HG02943 (cell line): ENCODE measurements around the gene BTN1A1.
"Not testable (repeated sequence)": the region's sequence is repeated elsewhere in the genome, so short reads cannot be mapped to it uniquely, and the experiment has no call there.

Experiments
- ATAC-seq: cut with Tn5 transposase; IDR thresholded peaks from one replicate; pipeline ENCODE4 v1.9.1; 2021; ENCODE audit warnings: mild to moderate bottlenecking, low read depth, moderate library complexity; ENCODE audit not compliant: unreplicated experiment

The BTN1A1 gene

GRCh38 chr6:26536571-26537159 is 36.6 kb downstream of the BTN1A1 start:
- ATAC-seq: no peak

- ATAC-seq: peak; percentile 36
These were observed 37.2 kb downstream of the BTN1A1 start for GRCh38 chr6:26537160-26537845.

- peak; percentile 49 for ATAC-seq
These were observed 37.9 kb downstream of the BTN1A1 start, which contains the start of gene HMGN4 for GRCh38 chr6:26537846-26538571. TSS of gene HMGN4 (plus strand) at chr6:26538366. CDS start at chr6:26545207, 6,841 bp downstream.

- ATAC-seq: no peak
These were observed 38.4 kb downstream of the BTN1A1 start for GRCh38 chr6:26538572-26538902.

- no peak for ATAC-seq
These were observed 39.0 kb downstream of the BTN1A1 start for GRCh38 chr6:26539071-26539615.

- ATAC-seq: no peak
These were observed 41.5 kb downstream of the BTN1A1 start for GRCh38 chr6:26541579-26541978.

GRCh38 chr6:26543953-26544352 is 43.9 kb downstream of the BTN1A1 start:
- no peak for ATAC-seq

GRCh38 chr6:26544473-26544872 is 44.4 kb downstream of the BTN1A1 start:
- ATAC-seq: no peak

GRCh38 chr6:26545627-26546026 is 45.5 kb downstream of the BTN1A1 start:
- no peak for ATAC-seq

GRCh38 chr6:26547363-26547762 is 47.3 kb downstream of the BTN1A1 start:
- not testable (repeated sequence) for ATAC-seq

- no peak for ATAC-seq
These were observed 50.3 kb downstream of the BTN1A1 start for GRCh38 chr6:26550250-26550993.

- no peak for ATAC-seq
These were observed 52.1 kb downstream of the BTN1A1 start for GRCh38 chr6:26552205-26552604.

GRCh38 chr6:26552640-26553188 is 52.6 kb downstream of the BTN1A1 start:
- ATAC-seq: no peak

- ATAC-seq: peak; percentile 36
These were observed 53.1 kb downstream of the BTN1A1 start for GRCh38 chr6:26553264-26553634.

- ATAC-seq: peak; percentile 37
These were observed 53.7 kb downstream of the BTN1A1 start for GRCh38 chr6:26553635-26554446.

- ATAC-seq: no peak
These were observed 54.3 kb downstream of the BTN1A1 start for GRCh38 chr6:26554447-26554696.

GRCh38 chr6:26554697-26555504 is 54.8 kb downstream of the BTN1A1 start:
- ATAC-seq: no peak

GRCh38 chr6:26555505-26556262 is 55.6 kb downstream of the BTN1A1 start:
- ATAC-seq: no peak
